HepG2 (cell line): ENCODE results near the gene CCDC116. TPM values are rescaled to one million over a fixed set of nuclear protein-coding genes. Genes with fewer than 3 reads are reported as not detected.

Source experiments
- ATAD3A ChIP-seq: sonication (generic); formaldehyde crosslinking; IDR thresholded peaks from 2 replicates; pipeline ENCODE4 v1.4.0; 2020; ENCODE audit warnings: missing genetic modification reagents
- MAX ChIP-seq: IDR thresholded peaks from 2 replicates; pipeline ENCODE4 v1.6.1; 2012; ENCODE audit warnings: inconsistent platforms
- RFXAP ChIP-seq: sonication (generic); formaldehyde crosslinking; IDR thresholded peaks from 2 replicates; pipeline ENCODE4 v1.4.0; 2020; ENCODE audit warnings: missing genetic modification reagents, borderline replicate concordance
- TSC22D2 ChIP-seq: sonication (generic); formaldehyde crosslinking; IDR thresholded peaks from 2 replicates; pipeline ENCODE4 v1.5.1; 2020; ENCODE audit warnings: missing genetic modification reagents, mild to moderate bottlenecking, borderline replicate concordance
- U2AF1 ChIP-seq: fragments of 200-400 bp; formaldehyde crosslinking; optimal IDR thresholded peaks from 2 replicates; pipeline ENCODE3; 2017; ENCODE audit warnings: mild to moderate bottlenecking, low read depth, low read length
- XBP1 ChIP-seq: sonication (generic); formaldehyde crosslinking; IDR thresholded peaks from 2 replicates; pipeline ENCODE4 v1.5.0; 2020; ENCODE audit warnings: missing genetic modification reagents
- ZNF124 ChIP-seq: sonication (generic); formaldehyde crosslinking; IDR thresholded peaks from 2 replicates; pipeline ENCODE4 v1.4.0; 2020; ENCODE audit warnings: missing genetic modification reagents
- ZNF484 ChIP-seq: sonication (generic); formaldehyde crosslinking; IDR thresholded peaks from 2 replicates; pipeline ENCODE4 v1.5.1; 2020; ENCODE audit warnings: mild to moderate bottlenecking, low read depth, missing genetic modification reagents, borderline replicate concordance
- ZNF607 ChIP-seq: sonication (generic); formaldehyde crosslinking; IDR thresholded peaks from 2 replicates; pipeline ENCODE4 v1.5.1; 2020; ENCODE audit warnings: missing genetic modification reagents, mild to moderate bottlenecking, borderline replicate concordance
- ZNF747 ChIP-seq: sonication (generic); formaldehyde crosslinking; IDR thresholded peaks from 2 replicates; pipeline ENCODE4 v1.8.1; 2023; ENCODE audit warnings: missing genetic modification reagents, mild to moderate bottlenecking, borderline replicate concordance
- ZSCAN22 ChIP-seq: sonication (generic); formaldehyde crosslinking; IDR thresholded peaks from 2 replicates; pipeline ENCODE4 v1.4.0; 2020; ENCODE audit warnings: mild to moderate bottlenecking, missing genetic modification reagents
- polyA plus RNA-seq, 8 experiments: library from polyadenylated mRNA; depleted of rRNA in 3 of 8; stranded (reverse) in 7 of 8; unstranded in 1 of 8; fragments of >200 nt; fragmentation: Illumina TruSeq in 4 of 8; extraction: Trizol in 4 of 8; gene quantifications; 2 replicates each; pipeline versions ENCODE4 v1.2.1 to v1.2.3, GENCODE V29; 2011 to 2016; ENCODE audit warnings: low read depth in 4 of 8, missing spikeins in 1 of 8, mixed read lengths in 1 of 8; ENCODE audit not compliant: insufficient read depth in 1 of 8
- total RNA-seq, 5 experiments: library from RNA; depleted of rRNA; stranded (reverse); fragments of >200 nt; fragmentation: Illumina TruSeq; extraction: Trizol; gene quantifications; 2 replicates each; pipeline ENCODE4 v1.2.3, GENCODE V29; 2016; ENCODE audit warnings: low read depth in 1 of 5
- TF ChIP-seq, protein P1 (sequence below): sonication (generic); formaldehyde crosslinking; IDR thresholded peaks from 2 replicates; pipeline ENCODE4 v1.8.0; 2022; ENCODE audit warnings: mild to moderate bottlenecking, missing genetic modification reagents

Gene CCDC116
- total and polyA plus RNA-seq, 2 of the 13 experiments (the other 11 are each of a cell fraction or from before 2014, with no cell fraction given): 0.15 to 0.33 TPM

DNA sequence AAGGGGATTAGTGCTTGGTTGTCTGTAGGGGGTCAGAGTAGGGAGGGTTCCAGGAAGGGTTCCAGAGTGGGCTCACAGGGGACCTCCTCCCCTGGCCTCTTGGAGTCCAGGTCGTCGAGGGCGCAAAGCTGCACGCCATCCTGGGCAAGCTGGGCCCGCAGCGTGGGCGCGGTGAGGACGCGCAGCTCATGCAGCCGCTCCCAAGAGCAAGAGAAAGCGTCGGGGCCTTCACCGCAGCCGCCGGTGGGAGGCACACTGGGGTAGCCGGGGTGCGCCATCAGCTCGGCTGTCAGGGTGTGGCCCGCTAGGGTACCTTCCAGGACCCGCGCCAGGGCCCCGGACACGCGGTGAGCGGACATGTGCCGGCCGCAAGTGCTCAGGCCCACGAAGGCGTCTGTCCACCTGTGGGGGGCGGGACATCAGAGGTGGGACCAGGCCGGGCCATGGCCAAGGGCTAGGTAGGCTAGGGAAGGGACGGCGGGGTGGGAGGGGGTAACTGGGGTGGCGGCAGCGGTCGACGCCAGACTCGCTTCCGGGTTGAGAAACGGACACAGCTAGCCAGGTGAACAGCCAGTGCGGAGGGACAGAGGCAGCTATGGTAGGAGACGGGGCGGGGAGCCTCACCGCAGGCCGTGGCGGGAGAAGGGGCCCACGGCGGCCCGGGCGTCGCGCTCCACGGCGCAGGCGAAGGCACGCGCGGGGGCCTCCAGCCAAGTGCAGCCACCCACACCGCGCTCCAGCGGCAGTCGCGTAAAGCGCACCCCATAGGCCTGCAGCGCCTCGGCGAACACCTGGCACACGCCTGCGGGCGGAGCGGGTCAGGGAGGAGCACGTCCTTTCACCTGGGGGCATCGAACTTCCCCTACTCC, 3.9 kb upstream of the CCDC116 start (continued):
- TF ChIP-seq RFXAP (no peak), XBP1 (CRISPR knock-in tag) (no peak), ZNF484 (CRISPR knock-in tag) (no peak), TSC22D2 (CRISPR knock-in tag) (no peak), ZNF747 (CRISPR knock-in tag) (no peak), ATAD3A (no peak), MAX (no peak), U2AF1 (no peak), ZSCAN22 (CRISPR knock-in tag) (no peak), ZNF124 (no peak), ZNF607 (CRISPR knock-in tag) (no peak)
- TF ChIP-seq, protein P1, sequence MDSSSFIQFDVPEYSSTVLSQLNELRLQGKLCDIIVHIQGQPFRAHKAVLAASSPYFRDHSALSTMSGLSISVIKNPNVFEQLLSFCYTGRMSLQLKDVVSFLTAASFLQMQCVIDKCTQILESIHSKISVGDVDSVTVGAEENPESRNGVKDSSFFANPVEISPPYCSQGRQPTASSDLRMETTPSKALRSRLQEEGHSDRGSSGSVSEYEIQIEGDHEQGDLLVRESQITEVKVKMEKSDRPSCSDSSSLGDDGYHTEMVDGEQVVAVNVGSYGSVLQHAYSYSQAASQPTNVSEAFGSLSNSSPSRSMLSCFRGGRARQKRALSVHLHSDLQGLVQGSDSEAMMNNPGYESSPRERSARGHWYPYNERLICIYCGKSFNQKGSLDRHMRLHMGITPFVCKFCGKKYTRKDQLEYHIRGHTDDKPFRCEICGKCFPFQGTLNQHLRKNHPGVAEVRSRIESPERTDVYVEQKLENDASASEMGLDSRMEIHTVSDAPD (CRISPR knock-in tag): no peak; the same call in 1 of the 2 replicates
